ACHN (cell line): ENCODE results near the gene PDXDC1.
"Not testable (repeated sequence)": the region's sequence is repeated elsewhere in the genome, so short reads cannot be mapped to it uniquely, and the experiment has no call there.

Experiments
- DNase-seq: peaks from one replicate; pipeline ENCODE4 v3.0.0-alpha.2; 2015
- in situ Hi-C: cut with HindIII; loops from 2 replicates; pipeline ENCODE4 v1.10.0; 2017; ENCODE audit warnings: low sequenced_read_pairs, low pct_ligation_motif_present, low pct_unique_long_range_greater_than_20kb

PDXDC1 gene

DNA sequence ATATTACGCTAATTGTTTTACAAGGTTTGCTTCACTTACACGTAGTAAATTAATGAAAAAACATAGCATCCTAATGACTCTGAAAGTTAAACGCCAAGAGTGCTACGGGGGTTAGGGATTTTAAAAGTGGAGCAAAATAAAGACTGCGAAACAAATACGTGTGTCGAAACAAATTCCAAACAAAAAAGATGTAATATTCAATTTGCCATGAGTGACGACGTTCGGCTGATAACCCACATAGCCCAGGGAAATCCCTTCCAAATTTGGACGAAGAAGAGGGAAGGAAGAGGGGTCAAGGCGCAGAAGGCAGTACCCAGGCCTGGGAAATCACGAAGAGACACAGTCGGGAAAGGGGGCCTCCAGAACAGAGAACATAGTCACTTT, 118.7 kb downstream of the PDXDC1 start:
- DNase-seq, in situ Hi-C loops: not testable (repeated sequence)

DNA sequence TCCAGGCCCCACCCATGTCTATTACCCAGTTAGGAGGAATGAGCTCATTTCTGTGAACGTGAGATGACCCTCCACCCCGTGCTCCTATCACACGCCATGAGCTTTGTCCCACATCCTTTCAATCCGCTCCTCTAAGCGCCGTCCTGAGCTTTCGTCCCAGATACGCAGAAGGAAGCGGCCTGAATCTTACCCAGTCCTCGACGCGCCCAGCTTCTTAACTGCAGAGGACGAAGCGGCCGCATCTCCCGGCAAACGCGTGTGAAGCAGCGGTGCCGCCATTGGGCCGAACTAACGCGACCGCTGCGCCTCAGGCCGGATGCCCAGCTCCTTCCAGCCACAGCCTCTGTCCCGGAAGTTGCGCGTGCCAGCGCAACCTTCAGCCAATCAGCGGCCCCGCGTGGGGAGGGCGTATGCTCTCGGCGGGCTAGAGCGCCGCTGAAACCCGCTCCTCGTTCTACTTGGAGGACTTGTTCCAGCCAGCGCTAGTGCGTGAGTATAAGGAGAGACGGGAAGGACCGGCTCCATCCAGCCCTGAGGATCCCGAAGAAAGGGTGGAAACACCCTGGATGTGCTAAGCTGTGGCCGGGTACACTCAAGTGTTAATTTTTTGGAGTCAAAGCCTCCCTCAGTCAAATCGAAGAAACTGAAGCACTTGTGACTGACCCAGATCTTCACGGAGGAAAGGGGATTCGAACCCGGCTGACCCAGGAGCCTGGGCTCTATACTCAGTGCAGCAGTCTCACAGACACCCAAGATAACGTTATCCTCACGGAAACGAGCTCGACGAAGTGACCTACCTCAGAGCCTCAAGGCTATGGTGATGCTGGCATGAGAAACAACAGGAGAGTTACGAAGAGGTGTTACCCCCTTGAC, 119.4 kb downstream of the PDXDC1 start, which contains the start of gene RRN3:
Gene RRN3, minus strand, starts transcription at position 318 of the 873 bp plus-strand sequence. Its CDS starts 39 bp downstream, at position 279.
- in situ Hi-C loops, result not testable (repeated sequence)
- peak; percentile 95 for DNase-seq

DNA sequence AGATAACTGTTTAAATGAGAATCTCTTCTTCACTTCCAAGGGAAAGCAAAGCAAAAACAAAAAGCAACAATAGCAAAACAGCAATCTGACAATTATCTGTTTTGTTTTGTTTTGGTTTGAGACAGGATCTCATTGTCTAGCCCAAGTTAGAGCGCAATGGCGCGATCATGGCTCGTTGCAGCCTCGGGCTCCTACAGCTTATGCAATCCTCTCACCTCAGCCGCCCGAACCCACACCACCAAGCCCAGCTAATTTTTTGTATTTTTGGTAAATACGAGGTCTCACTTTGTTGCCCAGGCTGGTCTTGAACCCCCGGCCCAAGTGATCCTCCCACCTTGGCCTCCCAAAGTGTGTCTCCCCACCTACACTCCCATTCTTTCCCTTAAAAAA, 121.8 kb downstream of the PDXDC1 start:
- DNase-seq, in situ Hi-C loops: not testable (repeated sequence)

DNA sequence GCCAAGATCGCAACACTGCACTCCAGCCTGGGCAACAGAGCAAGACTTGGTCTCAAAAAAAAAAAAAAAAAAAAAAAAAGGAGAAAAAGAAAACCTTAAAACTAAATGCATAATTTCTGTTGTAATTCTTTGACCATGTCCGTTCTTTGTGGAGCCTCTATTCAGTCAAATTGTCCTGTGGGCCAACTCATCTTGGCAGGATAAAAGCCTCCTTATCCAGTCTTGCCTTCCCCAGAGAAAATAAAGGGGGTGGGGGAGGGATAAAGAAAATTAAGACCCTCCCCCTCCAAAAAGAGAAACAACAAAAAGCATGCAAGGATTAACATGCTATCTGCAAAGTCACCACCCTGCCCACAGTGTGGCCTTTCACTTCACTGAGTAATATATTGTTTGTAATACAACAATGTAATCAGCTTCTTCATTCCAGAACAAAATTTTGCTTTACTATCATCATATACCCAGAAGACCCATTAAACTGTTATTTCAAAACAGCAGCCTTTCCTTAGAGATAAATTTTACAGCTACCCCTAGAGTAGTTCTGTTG, 124.6 kb downstream of the PDXDC1 start:
- in situ Hi-C loops, DNase-seq: not testable (repeated sequence)

DNA sequence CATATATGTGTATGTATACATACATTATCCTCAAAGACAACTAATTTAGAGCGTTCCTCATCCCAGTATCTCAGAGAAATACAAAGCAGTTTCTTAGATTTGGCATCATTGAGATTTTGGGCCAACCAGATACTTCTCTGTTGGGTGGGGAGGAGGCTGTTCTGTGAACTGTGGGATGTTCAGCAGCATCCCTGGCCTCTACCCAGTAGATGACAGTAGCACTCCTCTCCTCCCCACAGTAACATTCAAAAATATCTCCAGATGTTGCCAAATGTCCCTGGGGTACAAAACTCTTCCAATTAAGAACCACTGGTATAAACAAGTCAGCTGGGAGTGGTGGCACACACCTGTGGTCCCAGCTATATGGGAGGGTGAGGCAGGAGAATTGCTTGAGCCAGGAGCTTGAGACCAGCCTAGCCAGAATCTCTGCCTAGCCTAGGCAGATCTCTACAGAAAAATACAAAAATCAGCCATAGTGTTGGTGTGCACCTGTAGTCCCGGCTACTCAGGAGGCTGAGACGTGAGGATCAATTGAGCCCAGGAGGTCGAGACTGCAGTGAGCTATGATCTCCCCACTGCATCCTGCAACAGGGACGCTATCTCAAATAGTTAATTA, 125.7 kb downstream of the PDXDC1 start:
- DNase-seq, in situ Hi-C loops: not testable (repeated sequence)

DNA sequence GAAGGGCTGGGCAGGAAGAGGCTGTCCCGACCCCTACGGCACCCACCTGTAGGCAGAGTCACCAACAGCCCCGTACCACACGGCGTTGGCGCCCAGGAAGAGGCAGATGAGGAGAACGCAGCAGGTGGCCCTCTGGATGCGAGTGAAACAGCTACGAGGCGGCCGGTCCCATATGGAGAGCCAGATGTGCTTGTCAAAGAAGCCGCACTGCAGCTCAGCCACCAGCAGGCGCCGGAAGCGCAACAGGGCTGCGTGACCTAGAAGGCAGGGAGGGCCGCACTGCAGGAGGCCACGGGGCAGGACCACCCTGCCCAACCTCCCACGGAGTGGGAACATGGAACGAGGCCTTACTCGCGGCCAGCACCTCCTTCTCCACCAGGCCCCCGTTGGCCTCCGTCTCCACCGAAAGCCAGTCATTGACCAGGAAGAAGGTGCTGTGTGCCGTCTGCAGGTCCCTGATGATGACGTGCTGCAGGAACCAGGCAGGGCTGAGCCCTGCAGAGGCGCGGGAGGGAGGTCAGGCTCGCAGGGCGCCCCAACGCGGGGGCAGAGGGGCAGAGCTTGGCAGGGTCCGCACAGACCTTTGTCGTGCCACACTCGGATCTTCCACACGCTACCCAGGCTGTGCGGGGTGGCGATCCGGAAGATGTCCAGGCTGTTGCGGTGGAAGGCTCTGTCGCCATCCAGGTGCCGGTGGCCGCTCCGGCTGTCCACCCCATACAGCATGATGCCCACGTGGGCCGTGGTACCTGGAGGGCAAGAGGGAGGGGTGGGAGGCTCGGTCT, 153.0 kb downstream of the PDXDC1 start:
- in situ Hi-C loops, DNase-seq: not testable (repeated sequence)

DNA sequence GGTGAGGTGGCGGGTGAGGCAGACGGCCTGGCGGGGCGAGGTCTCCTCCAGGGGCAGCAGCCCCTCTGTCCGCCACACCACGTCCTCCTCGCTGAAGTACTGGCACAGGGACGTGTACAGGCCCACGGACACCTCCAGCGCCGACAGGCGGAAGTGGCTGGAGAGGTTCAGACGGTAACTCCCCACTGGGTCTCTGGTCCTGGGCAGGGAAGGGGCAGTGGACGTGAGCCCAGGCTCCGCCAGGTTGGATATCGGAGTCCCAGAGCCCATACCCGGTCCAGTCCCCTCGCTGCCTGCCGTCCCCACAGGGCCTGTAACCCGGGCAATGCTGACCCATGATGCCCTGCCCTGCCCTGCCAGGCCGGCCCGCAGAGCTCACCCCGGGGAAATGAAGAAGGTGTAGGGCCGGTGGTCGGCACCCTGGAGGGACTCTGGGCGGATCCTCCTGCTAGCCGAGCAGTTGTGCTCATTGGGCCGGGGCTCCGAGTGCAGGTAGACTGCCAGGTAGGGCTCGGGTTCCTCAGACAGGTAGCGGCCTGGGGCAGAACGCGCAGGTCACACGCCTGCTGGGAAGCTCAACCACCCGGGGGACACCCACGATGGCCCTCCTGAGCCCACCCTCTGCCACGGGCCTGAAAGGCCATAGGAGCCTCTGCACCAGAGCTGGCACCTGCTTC, 155.6 kb downstream of the PDXDC1 start:
- in situ Hi-C loops, DNase-seq: not testable (repeated sequence)

DNA sequence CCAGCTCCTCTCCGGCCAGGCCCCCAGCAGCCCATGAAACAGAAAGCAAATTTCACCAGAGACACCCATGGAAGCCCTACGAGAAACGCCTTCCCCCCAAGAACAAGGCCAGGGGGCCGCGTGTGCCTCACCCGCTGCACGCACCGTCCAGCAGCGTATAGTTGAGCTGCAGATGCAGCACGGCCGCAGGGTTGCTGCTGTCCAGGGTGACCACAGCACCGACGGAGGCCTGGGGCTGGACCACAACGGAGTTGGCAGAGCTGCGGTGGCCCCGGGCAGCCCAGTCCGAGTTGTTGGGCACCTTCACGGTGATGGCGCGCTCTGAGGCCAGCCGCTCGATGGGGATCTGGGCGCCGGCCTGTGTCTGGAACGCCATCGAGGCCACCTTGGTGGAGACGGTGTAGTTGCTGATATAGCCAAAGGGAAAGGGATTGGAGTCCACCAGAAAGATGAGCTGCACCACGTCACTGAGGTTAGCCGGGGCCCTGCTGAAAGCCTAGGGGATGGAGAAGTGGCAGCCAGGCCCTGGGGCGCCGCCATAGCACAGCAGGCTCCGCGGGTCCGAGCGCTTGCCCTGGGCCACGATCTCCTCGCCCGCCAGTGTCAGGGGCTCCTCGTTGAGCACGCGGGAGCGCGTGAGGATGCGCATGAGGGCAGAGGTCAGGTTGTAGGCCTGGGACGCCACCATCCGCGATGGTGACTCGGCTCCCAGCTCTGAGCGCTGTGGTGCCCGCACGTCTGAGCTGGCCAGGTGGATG, 156.3 kb downstream of the PDXDC1 start:
- DNase-seq, in situ Hi-C loops: not testable (repeated sequence)

DNA sequence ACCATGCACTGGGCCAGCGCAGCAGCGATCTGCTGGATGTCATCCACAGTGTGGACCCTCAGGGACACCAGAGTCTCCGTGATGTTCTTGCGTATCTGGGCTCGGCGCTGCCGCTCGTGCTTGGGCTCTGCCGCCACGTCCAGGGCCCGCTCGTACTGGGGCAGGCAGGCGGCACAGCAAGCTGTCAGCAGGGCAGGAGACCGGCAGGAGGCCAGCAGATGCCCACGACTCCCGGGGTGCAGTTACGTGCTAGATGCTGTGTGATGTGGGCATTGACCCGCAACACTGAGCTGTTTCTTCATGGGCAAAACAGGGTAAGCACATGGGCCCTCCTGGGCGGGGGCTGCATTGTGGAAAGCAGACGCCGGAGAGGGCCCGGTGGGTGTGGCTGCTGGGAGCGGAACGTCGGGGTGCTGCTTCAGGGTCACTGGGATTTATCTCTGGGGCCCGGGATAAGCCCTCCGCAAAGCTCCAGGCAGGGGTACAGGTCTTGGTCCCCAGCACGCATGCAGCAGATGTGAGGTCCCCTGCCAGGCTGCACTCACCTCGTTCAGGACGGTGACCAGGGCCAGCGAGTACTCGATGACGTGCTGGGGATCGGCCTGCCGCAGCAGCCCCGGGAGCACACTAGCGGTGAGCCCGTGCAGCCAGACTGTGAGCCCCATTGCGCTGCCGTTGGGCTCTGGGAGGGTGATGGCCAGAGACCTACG, 158.0 kb downstream of the PDXDC1 start:
- in situ Hi-C loops, DNase-seq: not testable (repeated sequence)

DNA sequence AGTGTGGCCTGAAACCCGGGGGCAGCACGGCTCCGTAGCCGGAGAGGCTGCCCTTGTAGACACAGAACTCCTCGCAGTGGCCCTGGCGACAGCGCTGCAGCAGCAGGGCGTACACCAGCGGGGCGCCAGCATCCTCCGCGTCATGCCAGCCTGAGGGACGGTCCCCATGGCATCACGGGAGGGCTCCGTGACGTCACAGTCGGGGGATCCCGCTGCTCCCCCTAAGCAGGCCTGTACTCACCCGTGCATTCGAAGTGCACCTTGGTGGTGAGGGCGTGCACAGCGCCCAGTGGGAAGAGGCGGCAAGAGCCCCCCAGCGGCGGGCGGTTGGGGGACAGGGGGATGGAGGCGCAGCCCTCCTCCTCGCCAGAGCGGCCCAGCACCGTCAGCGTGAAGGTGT, 158.7 kb downstream of the PDXDC1 start:
- DNase-seq, in situ Hi-C loops: not testable (repeated sequence)

DNA sequence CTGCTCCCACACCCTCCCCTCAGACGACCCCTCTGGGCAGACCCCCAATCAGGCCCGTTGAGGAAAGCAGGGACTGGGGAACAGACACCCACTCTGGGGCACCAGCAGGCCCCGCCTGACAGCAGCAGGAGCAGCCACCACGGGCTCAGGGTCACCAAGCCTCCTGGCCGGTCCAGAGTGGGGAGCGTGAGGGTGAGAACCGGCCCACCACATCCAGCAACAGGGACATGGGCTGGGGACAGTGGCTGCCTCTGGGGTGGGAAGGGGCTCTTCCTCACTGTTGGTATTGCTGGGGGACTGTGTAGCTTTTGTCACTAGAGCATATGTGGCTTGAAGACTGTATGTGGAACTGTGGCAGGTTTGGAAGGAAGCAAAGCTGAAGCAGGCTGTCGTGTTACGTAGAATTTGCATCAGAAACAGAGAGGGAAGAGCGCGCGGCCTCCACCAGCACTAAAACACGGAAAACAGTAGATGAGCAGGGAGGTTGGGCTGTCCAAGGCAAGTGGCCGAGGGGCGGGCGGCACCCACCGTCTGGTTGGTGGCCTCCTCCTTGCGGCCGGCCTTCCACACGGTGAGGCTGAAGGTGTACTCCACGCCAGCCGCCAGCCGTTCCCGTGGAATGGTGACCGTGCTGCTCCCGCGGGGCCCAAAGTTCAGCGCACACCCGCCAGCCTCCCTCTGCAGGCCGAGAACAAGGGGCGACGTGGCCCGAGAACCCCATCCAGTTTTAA, 160.1 kb downstream of the PDXDC1 start:
- in situ Hi-C loops, DNase-seq: not testable (repeated sequence)

DNA sequence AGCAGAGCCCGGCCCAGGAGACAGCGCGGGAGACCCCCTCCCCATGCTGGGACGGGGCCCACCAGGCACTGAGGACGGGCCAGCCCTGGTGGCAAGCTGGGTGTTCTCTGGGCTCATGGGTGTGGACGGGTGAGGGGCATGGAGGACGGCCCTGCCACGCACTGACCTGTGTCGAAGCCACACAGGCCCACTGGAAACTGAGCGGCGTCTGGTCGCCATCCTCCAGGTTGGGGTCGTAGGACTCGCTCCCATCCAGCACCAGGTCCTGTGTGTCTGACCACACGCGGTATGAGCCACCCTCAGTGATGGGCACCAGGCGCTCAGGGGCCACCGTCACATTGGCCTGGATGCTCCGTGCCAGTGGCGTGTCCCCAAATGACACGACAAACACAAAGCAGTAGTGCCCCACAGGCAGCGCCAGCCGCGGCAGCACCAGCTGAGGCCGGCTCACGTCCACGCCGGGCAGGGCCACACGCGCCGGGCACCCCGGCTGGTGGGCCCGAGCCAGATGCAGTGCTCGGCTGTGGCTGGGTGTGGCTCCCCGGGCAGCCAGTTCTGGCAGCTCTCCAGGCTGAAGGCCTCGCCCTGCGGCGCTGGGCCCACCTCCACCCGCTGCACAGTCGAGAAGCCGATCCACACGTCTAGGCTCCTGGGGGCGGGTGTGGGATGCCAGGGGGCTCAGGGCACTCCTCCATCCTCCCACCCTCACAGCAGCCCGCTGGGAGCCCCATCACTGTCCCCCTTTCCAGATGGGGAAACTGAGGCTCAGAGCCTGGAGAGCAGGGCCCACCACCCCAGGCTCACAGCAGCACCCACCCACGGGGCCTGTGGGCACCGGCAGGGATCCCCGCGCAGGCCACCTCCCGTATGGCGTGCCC, 160.9 kb downstream of the PDXDC1 start:
- DNase-seq, in situ Hi-C loops: not testable (repeated sequence)

DNA sequence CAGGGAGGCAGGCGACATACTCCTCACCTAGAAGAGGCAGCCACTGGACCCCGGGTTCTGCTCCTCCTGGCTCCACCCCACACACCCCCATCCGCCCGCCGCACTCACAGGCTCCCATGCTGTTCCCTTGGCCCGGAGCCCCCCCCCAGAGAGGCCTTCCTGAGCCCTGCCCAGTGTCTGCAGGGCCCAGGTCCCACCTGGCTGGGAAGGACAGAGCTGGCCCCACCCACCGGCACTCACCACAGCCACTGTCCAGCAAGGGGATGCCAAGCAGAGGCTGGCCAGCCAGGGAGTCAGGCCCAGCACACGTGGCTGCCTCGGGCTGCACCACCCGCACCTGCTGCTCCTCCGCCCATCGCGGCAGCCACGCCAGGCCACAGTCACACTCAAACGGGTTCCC, 162.7 kb downstream of the PDXDC1 start:
- DNase-seq, in situ Hi-C loops: not testable (repeated sequence)

DNA sequence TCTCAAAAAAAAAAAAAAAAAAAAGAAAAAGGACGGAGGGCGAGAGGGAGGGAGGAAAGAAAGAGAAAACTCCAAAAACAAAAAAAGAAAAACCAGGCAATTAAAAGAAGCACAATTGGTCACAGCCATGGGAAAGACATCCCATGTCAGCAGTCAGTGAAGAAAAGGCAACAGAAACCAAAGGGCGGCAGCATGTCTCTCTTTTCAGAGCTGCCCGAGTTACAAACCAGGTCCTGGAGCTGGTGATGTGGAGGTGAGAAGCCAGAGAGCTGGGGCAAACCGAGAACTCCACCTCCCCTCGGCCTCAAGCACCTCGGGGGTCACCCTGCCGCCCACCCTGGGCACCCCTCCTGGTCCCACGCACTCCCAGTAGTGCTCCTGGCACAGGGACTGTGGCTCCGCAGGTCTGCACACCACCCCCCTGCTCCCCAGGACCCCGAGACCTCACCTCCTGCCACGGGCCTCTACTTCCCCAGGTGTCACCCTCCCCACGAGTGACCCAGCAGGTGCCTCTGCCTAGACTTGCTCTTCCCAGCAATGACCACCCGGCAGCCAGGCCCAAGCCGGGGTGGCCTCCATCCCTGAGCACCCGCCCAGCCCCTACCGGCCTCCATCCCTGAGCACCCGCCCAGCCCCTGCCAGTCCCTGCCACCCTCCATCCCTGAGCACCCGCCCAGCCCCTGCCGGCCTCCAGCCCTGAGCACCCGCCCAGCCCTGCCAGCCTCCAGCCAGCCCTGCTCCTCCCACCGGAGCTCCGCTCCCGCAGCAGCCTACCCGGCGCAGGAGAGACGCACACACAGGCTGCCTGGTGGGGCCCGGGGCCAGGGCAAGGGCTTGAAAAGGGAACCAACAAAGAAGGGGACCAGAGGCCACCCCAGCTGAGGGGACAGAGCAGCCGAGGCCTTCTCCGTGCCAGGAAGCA, 165.9 kb downstream of the PDXDC1 start:
- DNase-seq, in situ Hi-C loops: not testable (repeated sequence)
